Stomach (tissue), 4 donors: ENCODE results near the gene GABRB2.

ENCODE experiments used
- EP300 ChIP-seq: sonication (generic); formaldehyde crosslinking; IDR thresholded peaks from one replicate; pipeline ENCODE4 v1.6.1; 2017; ENCODE audit warnings: antibody characterized with exemption
- POLR2AphosphoS5 ChIP-seq, 3 donors: sonication (generic); formaldehyde crosslinking; IDR thresholded peaks; one replicate each; pipeline ENCODE4 v1.6.1; 2016; ENCODE audit warnings: antibody characterized with exemption in 3 of 3
- TF ChIP-seq, protein P1 (sequence below), 7 experiments: fragments of 450-650 bp in 4 of 7; fragments of 200-600 bp in 3 of 7; sonication (generic) in 3 of 7; IDR thresholded peaks; one replicate each; pipeline ENCODE4 v1.5.1; 2016 to 2019; ENCODE audit warnings: antibody characterized with exemption in 7 of 7, control low read depth in 2 of 7, mild to moderate bottlenecking in 1 of 7

DNA sequence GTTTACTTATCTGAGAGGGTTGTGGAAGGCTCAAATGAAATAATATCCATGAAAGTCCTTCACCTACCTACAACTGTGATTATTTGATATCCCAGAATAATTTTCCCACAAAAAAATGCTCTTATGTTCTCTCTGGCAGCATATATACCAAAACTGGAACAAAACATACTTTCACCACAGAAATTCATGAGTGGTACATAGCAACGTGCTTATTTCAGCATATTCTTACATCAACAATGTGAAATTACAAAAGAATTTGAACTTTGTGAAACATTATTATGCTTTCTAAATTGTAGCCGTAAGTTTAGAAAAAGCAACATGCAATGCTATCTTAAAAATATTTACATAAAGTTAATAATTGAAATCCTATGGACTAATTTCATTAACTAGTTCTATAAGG lies 137.1 kb downstream of the GABRB2 start:
- TF ChIP-seq EP300 = no peak
- TF ChIP-seq, protein P1, sequence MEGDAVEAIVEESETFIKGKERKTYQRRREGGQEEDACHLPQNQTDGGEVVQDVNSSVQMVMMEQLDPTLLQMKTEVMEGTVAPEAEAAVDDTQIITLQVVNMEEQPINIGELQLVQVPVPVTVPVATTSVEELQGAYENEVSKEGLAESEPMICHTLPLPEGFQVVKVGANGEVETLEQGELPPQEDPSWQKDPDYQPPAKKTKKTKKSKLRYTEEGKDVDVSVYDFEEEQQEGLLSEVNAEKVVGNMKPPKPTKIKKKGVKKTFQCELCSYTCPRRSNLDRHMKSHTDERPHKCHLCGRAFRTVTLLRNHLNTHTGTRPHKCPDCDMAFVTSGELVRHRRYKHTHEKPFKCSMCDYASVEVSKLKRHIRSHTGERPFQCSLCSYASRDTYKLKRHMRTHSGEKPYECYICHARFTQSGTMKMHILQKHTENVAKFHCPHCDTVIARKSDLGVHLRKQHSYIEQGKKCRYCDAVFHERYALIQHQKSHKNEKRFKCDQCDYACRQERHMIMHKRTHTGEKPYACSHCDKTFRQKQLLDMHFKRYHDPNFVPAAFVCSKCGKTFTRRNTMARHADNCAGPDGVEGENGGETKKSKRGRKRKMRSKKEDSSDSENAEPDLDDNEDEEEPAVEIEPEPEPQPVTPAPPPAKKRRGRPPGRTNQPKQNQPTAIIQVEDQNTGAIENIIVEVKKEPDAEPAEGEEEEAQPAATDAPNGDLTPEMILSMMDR (IDR thresholded peaks at IDR 0.05) = no peak
- no peak for TF ChIP-seq POLR2AphosphoS5 (IDR thresholded peaks at IDR 0.05)
